Head of caudate nucleus (tissue), 42 donors: Measurements from ENCODE around the gene MED16.
A peak's percentile ranks its signal among the peaks of the same experiment; 100 is the strongest.

Source experiments
- DNase-seq, 42 donors: peaks; one replicate each; pipeline versions ENCODE4 v3.0.0 to v3.0.0-alpha.2; 2020 to 2021; ENCODE audit warnings: mixed read lengths in 7 of 42
- intact Hi-C: fragments of 100-400 bp; cut with DNase I; formaldehyde crosslinking; loops from one replicate; pipeline ENCODE4 v1.15.0; 2022

The MED16 gene, protein sequence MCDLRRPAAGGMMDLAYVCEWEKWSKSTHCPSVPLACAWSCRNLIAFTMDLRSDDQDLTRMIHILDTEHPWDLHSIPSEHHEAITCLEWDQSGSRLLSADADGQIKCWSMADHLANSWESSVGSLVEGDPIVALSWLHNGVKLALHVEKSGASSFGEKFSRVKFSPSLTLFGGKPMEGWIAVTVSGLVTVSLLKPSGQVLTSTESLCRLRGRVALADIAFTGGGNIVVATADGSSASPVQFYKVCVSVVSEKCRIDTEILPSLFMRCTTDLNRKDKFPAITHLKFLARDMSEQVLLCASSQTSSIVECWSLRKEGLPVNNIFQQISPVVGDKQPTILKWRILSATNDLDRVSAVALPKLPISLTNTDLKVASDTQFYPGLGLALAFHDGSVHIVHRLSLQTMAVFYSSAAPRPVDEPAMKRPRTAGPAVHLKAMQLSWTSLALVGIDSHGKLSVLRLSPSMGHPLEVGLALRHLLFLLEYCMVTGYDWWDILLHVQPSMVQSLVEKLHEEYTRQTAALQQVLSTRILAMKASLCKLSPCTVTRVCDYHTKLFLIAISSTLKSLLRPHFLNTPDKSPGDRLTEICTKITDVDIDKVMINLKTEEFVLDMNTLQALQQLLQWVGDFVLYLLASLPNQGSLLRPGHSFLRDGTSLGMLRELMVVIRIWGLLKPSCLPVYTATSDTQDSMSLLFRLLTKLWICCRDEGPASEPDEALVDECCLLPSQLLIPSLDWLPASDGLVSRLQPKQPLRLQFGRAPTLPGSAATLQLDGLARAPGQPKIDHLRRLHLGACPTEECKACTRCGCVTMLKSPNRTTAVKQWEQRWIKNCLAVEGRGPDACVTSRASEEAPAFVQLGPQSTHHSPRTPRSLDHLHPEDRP

DNA sequence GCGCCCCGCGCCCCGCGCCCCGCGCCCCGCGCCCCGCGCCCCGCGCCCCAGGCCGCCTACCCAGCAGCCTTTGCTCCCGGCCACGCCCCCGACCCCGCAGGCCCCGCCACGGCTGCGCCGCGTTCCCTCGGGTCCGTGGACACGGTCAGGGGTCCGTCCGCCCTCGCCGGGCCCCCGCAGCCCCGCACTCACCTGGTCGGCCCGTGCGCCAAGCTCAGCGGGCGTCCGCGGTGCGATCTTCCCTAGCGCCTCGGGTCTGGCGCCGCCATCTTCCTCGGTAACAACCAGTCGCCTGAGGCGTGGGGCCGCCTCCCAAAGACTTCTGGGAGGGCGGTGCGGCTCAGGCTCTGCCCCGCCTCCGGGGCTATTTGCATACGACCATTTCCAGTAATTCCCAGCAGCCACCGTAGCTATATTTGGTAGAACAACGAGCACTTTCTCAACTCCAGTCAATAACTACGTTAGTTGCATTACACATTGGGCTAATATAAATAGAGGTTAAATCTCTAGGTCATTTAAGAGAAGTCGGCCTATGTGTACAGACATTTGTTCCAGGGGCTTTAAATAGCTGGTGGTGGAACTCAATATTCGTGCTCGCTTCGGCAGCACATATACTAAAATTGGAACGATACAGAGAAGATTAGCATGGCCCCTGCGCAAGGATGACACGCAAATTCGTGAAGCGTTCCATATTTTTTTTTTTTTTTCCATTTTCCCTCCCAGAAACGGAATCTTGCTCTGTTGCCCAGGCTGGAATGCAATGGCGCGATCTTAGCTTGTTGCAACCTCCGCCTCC is at the start of gene MED16, which contains the start of gene RNU6-9:
Gene MED16 (minus strand): TSS at position 294 of the 796 bp plus-strand sequence. CDS start 2,056 bp downstream, outside the sequence.
Gene RNU6-9 (plus strand): TSS at position 591 of the 796 bp plus-strand sequence.
- intact Hi-C loops, result loop anchor here (5.0 kb wide), 1 partner anchor 96 kb away; the partner anchor contains the start of gene PTBP1
- peak; percentile 84 to 97 (median 93) for DNase-seq

DNA sequence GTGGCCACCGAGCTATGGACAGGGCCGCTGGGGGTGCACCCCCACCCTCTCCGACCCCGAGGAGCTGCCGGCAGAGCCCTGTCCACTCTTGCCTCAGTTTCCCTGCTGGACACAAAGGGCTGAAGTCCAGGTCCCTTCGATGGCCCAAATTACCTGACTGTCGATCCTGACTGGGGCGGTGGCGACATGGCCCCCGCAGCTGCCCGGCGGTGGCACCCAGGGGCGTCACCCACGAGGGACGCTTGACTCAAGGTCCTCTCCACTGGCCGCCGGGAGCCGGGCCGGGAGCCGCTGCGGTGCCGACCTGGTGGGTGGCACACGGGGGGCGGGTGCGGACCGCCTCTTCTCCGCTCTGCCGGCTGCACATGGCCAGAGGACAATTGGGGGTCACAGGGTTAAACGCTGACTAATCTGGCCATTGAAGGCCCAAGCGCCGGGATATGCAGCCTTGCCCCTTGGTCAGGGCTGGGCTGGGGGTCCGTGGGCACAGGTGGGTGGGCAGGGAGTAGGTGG is 49.2 kb upstream of the MED16 start:
- intact Hi-C loops, result no loop called here
- DNase-seq, result no peak

DNA sequence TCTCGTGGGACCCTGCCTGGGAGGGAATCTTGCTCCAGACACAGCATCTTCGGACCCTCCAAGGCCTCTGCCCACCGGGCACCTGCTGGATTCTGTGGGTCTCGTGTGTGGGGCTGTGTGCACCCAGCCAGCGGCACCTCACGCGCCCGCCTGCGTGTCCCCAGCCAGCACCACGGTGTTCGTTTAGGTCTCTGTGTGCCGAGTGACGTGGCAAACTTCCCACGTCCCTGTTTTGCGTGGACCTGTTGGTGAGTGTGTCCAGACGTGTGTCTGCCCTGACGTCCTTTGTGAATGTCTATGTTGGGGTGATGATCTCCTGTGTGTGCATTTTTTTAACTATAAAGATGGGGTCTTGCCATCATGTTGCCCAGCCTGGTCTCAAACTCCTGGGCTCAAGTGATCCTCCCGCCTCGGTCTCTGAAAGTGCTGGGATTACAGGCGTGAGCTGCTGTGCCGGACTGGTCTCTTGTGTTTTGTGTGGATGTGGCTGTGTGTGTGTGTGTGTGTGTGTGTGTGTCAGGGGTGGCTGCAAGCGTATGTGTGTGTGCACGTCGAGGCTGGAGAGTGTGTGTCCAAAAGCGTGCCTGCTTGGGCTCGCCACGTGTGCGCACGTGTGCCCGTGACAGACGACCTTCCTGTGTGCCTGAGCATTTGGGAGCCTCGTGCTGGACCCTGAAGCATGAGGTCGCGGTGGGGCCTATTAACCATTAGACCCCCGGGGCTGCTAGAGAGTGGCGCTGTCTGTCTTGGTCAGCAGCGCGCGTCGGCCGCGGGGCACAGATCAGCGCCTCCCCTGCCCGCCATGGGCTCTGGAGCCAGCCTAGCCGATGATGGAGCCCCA is 48.5 kb upstream of the MED16 start:
- intact Hi-C loops, result no loop called here
- peak in 1 of 42 donors; percentile 23 for DNase-seq

DNA sequence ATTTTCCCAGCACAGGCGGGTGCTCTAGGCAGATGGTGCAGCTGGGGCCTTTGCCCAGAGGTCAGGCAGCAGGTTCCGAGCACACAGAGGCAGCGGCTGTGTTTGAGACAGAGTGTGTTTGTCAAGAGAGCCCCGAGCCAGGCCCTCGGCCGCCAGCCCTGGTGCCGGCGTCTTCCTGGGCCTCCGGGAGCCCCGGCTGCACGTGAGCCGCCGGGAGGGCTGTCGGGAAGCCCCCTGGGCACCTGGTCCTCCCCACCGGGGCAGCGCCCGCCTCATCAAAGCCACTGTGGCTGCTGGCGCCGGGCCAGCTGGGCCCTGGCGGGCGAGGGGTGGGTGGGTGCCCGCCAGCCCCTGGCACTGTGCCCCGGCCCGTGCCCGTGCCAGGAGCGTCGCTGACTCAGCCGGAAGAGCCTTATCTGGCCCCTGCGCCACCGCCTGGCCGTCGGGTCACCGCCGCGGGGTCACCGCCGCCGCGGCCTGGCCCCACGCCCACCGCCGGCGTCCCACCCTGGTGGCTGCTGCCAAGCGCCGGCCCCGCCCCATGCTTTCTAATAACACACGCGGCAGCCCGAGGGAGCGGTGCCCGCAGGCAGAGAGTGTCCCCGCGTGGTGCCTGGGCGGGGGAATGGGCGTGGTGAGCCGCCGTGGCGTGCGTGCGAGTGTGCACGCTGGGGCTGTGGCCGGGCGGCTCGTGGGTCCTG is 47.8 kb upstream of the MED16 start:
- peak; percentile 47 to 88 (median 70) for DNase-seq
- intact Hi-C loops, result no loop called here

DNA sequence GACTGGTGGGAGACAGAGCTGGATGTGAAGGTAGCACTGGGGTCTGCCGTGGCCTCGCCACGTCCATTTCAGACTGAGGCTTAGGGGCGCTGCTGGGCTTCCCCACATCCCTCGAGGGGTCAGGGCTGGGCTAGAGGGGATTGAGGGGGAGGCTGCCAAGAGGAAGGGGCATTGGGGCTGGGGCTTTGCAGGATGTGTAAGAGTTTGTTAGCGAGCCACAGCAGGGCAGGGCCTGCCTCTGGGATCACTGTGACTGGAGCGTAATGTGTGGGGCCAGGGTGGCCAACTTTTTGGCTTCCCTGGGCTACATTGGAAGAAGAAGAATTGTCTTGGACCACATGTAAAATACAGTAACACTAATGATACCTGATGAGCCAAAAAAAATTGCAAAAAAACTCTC is 46.9 kb upstream of the MED16 start:
- intact Hi-C loops, result no loop called here
- DNase-seq, result no peak

DNA sequence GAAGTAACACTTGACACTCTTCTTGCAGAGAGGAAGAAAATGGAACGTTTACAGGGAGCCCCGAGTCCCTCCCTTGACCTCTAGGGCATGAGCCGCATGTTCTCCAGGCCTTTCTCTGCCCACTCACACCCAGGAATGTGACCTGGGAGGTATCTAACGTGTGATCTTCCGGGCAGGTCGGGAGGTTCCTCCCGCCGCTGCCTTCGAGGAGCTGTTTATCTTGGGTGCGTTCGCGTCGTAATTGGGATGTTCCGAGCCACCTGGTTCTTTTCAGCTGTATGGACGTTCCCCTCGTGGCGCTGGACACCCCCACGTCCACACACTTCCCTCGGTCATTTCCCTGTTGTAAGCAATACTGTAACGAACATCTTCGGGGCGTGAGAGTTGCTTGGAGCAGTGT is 46.5 kb upstream of the MED16 start:
- intact Hi-C loops, result no loop called here
- no peak for DNase-seq

DNA sequence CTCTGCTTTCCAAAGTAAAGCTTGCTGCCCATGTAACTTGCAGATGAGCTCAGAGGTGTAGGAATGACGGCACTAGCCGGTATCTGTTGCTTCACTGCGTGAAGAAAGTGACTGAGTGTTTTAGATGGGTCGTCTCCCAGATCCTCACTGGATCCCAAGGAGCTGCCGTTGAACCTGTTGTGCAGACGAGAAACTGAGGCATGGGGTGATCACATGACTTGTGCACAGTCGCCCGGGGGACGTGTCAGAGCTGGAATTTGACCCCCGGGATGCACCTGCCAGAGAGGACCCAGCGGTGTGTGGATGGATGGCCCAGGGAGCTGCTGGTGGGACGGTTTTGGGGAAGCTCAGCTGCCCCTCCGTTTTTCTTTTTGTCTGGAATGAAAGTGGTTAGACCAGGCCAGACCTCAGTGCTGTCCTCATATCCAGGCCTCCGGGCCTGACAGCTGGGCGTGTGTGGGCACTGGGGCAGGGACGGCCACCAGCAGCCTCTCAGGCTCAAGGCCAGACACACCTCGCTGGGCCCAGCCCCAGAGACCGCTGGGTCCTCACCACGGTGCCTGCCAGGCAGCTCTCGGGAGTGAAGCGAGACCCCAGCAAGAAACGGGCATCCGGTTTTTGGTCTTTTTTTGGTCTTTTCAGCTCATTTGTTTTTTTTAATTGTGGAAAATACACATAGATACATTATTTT is 45.4 kb upstream of the MED16 start:
- DNase-seq, result no peak
- intact Hi-C loops, result no loop called here

DNA sequence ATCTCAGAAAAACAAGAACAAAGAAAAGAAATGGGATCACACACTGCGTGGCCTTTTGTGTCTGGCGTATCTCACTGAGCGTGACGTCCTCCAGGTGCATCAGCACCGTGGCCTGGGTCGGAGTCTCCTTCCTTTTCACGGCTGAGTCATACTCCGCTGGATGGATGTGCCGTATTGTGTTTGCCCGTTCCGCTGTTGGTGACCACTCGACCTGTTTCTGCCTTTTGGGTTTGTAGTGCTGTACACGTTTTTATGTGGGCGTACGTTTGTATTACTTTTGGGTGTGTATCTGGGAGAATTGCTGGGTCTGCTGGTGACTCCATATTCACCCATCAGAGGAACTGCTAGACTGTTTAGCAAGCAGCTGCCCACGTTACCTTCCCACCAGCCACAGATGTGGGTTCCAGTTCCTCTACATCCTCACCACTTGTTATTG is 44.3 kb upstream of the MED16 start:
- no peak for DNase-seq
- intact Hi-C loops, result no loop called here

DNA sequence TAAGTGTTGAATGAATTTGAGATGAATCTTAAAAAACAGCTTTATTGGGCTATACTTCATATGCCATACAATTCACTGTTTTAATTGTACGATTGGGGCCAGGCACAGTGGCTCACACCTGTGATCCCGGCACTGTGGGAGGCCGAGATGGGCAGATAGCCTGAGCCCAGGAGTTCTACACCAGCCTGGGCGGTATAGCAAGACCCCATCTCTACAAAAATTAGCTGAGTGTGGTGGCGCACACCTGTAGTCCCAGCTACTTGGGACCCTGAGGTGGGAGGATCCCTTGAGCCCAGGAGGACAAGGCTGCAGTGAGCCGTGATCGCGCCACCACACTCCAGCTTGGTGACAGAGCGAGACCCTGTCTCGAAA is 43.2 kb upstream of the MED16 start:
- no peak for DNase-seq
- intact Hi-C loops, result no loop called here

DNA sequence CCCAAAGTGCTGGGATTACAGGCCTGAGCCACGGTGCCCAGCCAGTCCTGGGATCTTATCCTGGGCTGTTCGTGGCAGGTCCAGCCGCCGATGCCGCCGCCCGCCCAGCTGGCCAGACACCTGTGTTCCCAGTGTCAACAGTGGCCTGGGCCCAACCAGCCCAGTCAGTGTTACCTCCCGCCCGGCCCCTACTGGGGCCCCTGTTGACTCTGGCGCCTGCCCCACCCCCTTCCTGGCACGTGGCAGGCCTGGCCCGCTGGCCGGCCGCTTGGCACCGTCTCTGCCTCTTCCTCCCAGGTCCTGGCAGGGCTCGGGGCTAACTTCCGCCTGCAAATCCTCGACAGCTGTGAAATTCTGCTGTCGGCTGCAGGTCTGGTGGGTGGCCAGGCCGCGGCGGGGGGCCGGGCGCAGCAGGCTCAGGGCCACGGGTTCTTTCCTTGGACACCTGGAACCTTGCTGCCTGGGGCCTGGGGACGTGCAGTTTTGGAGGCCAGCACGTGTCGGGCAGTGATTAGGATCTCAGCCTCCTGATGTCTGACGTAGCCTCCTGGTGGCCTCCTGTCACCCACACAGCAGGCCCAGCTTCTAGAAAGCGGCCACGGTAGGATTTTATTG is 42.0 kb upstream of the MED16 start:
- peak; percentile 28 to 85 (median 70) for DNase-seq
- intact Hi-C loops, result no loop called here

DNA sequence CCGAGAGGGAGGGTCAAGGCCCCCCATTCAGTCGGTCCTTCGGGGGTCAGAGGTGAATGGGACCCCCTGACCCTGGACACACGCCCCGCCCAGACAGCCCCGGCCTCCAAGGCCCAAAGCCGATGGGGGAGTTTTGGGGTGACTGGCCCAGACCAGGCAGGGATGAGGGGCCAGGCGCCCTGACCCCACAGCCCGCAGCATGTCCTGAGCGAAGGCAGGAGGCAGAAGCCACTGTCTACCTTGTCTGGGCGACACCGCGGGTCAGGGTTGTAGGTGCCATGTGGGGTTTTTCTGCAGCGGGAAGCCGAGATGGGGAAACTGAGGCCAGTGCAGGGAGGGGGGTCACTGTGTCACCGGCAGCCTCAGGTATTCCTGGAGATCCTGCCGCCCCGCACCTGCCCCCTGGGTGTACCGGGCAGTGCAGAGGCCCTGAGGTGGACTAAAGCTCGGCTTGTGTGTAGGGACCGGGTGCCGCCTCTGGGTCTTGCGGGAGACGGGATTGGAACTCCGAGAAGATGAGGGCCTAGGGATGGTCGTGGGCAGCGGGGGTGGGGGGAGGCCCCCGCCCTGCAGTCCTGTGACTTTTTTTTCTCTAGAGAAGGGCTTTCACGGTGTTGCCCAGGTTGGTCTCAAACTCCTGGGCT is 41.3 kb upstream of the MED16 start:
- intact Hi-C loops, result no loop called here
- no peak for DNase-seq

DNA sequence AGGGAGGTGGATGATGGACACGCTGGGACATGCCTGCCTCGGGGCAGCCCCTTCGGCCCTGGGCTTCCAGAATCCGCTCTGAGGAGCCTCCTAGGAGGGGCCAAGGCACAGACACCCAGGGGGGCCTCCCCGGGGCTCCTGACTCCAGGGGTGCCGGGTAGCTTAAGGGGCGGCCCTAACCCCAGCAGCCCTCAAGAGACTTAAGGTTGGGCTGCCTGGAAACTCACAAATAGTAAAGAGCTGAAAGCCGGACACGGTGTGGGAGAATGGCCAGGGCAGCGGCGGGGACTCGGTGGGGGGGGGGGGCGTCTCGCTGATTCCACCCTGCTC is 40.5 kb upstream of the MED16 start:
- DNase-seq, result no peak
- intact Hi-C loops, result no loop called here

DNA sequence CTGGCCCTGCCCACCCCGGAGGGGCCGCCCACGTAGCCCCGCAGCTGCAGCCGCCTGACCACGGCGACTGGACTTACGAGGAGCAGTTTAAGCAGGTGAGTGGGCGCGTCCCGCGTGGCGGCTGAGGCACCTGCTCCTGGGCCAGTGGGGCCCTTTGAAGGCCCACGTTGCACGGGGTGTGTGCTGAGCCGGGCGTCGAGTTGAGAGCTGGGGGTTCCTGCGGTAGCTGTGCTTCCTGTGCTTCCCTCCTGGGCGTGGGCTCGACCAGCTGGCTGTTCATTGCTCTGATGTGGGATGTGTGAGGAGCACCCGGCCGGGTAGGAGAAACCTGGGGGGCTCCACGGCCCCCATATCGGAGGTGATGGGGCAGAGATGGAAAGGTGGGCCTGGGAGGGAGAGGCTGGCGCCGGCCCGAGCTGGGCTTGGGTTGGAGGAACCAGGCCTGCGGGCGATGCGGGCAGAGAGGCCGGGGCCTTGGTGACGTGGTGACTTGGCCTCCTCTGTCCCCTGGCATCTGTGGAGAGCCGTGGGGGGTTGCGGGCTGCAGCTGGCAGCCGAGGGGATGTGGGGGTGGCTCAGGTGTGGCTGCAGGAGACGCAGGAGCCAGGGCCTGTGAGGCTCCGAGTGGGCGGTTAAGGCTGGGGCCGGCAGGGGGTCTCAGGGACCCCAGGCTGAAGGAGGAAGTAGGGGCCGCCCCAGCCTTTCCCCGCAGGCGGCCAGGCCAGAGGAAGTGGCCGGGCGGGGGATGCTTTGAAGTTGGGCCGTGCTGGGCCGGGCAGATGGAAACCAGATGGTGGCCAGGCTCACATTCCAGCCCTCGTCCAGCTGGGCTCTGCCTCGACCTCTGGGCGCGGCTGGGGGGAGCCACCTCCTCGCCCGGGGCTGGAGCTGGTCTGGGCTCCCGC is 39.9 kb upstream of the MED16 start:
- peak in 4 of 42 donors; percentile 20 to 47 (median 34) for DNase-seq
- intact Hi-C loops, result no loop called here

DNA sequence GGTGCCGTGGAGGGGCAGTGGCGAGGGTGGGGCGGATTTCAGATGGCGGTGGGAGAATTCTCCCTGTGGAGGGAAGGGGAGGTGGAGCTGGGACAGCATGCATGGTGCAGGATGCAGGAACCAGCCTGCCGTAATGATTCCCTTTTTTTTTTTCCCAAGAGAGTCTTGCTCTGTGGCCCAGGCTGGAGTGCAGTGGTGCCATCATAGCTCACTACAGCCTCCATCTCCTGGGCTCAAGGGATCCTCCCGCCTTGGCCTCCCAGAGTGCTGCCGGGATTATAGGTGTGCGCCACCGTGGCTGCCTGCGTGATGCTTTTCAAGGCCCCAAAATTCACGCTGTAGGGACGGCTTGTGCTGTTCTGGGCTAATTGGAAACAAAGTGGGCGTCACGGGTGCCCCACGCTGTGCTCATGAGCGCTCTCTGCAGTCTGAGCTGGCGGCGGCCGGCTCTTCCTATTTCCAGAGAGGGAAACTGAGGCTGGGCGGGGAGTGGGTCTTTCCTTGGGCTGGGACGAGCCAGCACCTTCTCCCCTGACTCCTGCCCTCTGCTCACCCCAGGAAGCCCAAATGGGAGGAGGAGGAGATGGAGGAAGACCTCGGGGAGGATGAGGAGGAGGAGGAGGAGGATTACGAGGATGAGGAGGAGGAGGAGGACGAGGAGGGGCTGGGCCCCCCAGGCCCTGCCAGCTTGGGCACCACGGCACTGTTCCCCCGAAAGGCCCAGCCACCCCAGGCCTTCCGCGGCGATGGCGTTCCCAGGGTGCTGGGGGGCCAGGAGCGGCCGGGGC is 39.1 kb upstream of the MED16 start:
- intact Hi-C loops, result no loop called here

More for the DNA sequence above, 39.1 kb upstream of the MED16 start:
- no peak for DNase-seq
